H9 (cell line): ENCODE measurements around the gene TMTC2. TPM values are rescaled to one million over a fixed set of nuclear protein-coding genes. Genes with fewer than 3 reads are reported as not detected.

Source experiments
- DNase-seq: peaks from one replicate; pipeline ENCODE4 v3.0.0-alpha.2; 2017
- H2AFZ ChIP-seq: one replicate; pipeline ENCODE4 v1.6.1; 2013; ENCODE audit warnings: mild to moderate bottlenecking, low read length, control low read depth, moderate library complexity
- H2AK5ac ChIP-seq: 2 replicates; pipeline ENCODE4 v1.6.1; 2013; ENCODE audit warnings: low read length, control low read depth, mixed read lengths; ENCODE audit not compliant: insufficient read length
- H2BK120ac ChIP-seq: one replicate; pipeline ENCODE4 v1.6.1; 2013; ENCODE audit warnings: low read depth, mild to moderate bottlenecking, low read length, control low read depth, inconsistent platforms; ENCODE audit not compliant: poor library complexity, severe bottlenecking
- H2BK12ac ChIP-seq: 2 replicates; pipeline ENCODE4 v1.6.1; 2013; ENCODE audit warnings: low read length, control low read depth, mixed read lengths, low read depth; ENCODE audit not compliant: insufficient read length
- H2BK15ac ChIP-seq: 2 replicates; pipeline ENCODE4 v1.6.1; 2013; ENCODE audit warnings: low read depth, low read length, control low read depth
- H2BK20ac ChIP-seq: one replicate; pipeline ENCODE4 v1.6.1; 2013; ENCODE audit warnings: low read depth, mild to moderate bottlenecking, low read length, control low read depth, inconsistent platforms; ENCODE audit not compliant: poor library complexity, severe bottlenecking
- H2BK5ac ChIP-seq: 2 replicates; pipeline ENCODE4 v1.6.1; 2013; ENCODE audit warnings: low read length, control low read depth, mixed read lengths; ENCODE audit not compliant: insufficient read length
- H3K14ac ChIP-seq: 2 replicates; pipeline ENCODE4 v1.6.1; 2013; ENCODE audit warnings: low read length, control low read depth; ENCODE audit not compliant: insufficient read depth
- H3K18ac ChIP-seq: 2 replicates; pipeline ENCODE4 v1.6.1; 2013; ENCODE audit warnings: low read depth, mild to moderate bottlenecking, mixed read lengths, low read length, control low read depth; ENCODE audit not compliant: insufficient read length
- H3K23ac ChIP-seq: 2 replicates; pipeline ENCODE4 v1.6.1; 2013; ENCODE audit warnings: low read length, control low read depth, mixed read lengths, low read depth; ENCODE audit not compliant: insufficient read length
- H3K23me2 ChIP-seq: 2 replicates; pipeline ENCODE4 v1.6.1; 2013; ENCODE audit warnings: low read depth, mild to moderate bottlenecking, mixed read lengths, low read length, control low read depth; ENCODE audit not compliant: insufficient read length, poor library complexity, severe bottlenecking
- H3K27ac ChIP-seq: 2 replicates; pipeline ENCODE4 v1.5.1; 2013; ENCODE audit warnings: low read length, control low read depth, mixed read lengths, low read depth; ENCODE audit not compliant: insufficient read length
- H3K27me3 ChIP-seq: 2 replicates; pipeline ENCODE4 v1.6.1; 2013; ENCODE audit warnings: low read length, control low read depth, inconsistent platforms; ENCODE audit not compliant: insufficient read depth
- H3K4ac ChIP-seq: 2 replicates; pipeline ENCODE4 v1.6.1; 2013; ENCODE audit warnings: low read depth, mild to moderate bottlenecking, control low read depth, inconsistent platforms, low read length, moderate library complexity
- H3K4me1 ChIP-seq: 2 replicates; pipeline ENCODE4 v1.6.1; 2013; ENCODE audit warnings: low read length, control low read depth, inconsistent platforms; ENCODE audit not compliant: insufficient read depth
- H3K4me2 ChIP-seq: 2 replicates; pipeline ENCODE4 v1.6.1; 2013; ENCODE audit warnings: low read length, control low read depth, mixed read lengths; ENCODE audit not compliant: insufficient read length, insufficient read depth
- H3K56ac ChIP-seq: 2 replicates; pipeline ENCODE4 v1.6.1; 2013; ENCODE audit warnings: low read depth, mild to moderate bottlenecking, mixed read lengths, low read length, control low read depth; ENCODE audit not compliant: insufficient read length
- H3K79me1 ChIP-seq: 2 replicates; pipeline ENCODE4 v1.6.1; 2013; ENCODE audit warnings: low read depth, mild to moderate bottlenecking, moderate library complexity, low read length, control low read depth, inconsistent platforms; ENCODE audit not compliant: insufficient read depth, poor library complexity, severe bottlenecking
- H3K79me2 ChIP-seq: 2 replicates; pipeline ENCODE4 v1.6.1; 2013; ENCODE audit warnings: low read length, control low read depth, inconsistent platforms; ENCODE audit not compliant: insufficient read depth
- H3K9ac ChIP-seq: 2 replicates; pipeline ENCODE4 v1.6.1; 2013; ENCODE audit warnings: low read length, control low read depth, mixed read lengths; ENCODE audit not compliant: insufficient read length; ENCODE audit errors: extremely low read depth
- H3K9me3 ChIP-seq: one replicate; pipeline ENCODE4 v1.6.1; 2013; ENCODE audit warnings: low read depth, low read length, inconsistent platforms; ENCODE audit not compliant: control insufficient read depth
- H3T11ph ChIP-seq: one replicate; pipeline ENCODE4 v1.6.1; 2013; ENCODE audit warnings: mild to moderate bottlenecking, low read length, control low read depth, inconsistent platforms
- H4K20me1 ChIP-seq: one replicate; pipeline ENCODE4 v1.6.1; 2013; ENCODE audit not compliant: control insufficient read depth, insufficient read length, insufficient read depth
- H4K5ac ChIP-seq: 2 replicates; pipeline ENCODE4 v1.6.1; 2013; ENCODE audit warnings: low read depth, mild to moderate bottlenecking, mixed read lengths, low read length, control low read depth; ENCODE audit not compliant: insufficient read length
- H4K8ac ChIP-seq: replicated peaks from 2 replicates; pipeline ENCODE4 v1.6.1; 2013; ENCODE audit warnings: low read length, control low read depth, mixed read lengths, low read depth; ENCODE audit not compliant: insufficient read length
- H4K91ac ChIP-seq: 2 replicates; pipeline ENCODE4 v1.6.1; 2013; ENCODE audit warnings: low read depth, mild to moderate bottlenecking, moderate library complexity, mixed read lengths, low read length, control low read depth; ENCODE audit not compliant: insufficient read length
- H3K27ac Mint-ChIP-seq, 3 experiments: 2 replicates in 2 of 3; 3 replicates in 1 of 3; pipeline ENCODE4 v1.8.0; 2020 to 2021; ENCODE audit warnings: mixed read lengths in 3 of 3, mild to moderate bottlenecking in 1 of 3, moderate library complexity in 1 of 3
- H3K27me3 Mint-ChIP-seq: 2 replicates; pipeline ENCODE4 v1.8.0; 2021; ENCODE audit warnings: low read depth, mild to moderate bottlenecking, moderate library complexity, mixed read lengths
- H3K36me3 Mint-ChIP-seq, 3 experiments: 2 replicates in 2 of 3; 3 replicates in 1 of 3; pipeline ENCODE4 v1.8.0; 2020 to 2021; ENCODE audit warnings: low read depth in 3 of 3, mixed read lengths in 3 of 3; ENCODE audit not compliant: insufficient read depth in 1 of 3
- H3K4me1 Mint-ChIP-seq, 2 experiments: 2 replicates each; pipeline ENCODE4 v1.8.0; 2020; ENCODE audit warnings: mixed read lengths in 2 of 2
- H3K4me3 Mint-ChIP-seq, 2 experiments: 2 replicates in 1 of 2; 3 replicates in 1 of 2; pipeline ENCODE4 v1.8.0; 2020 to 2021; ENCODE audit warnings: mild to moderate bottlenecking in 2 of 2, mixed read lengths in 2 of 2, moderate library complexity in 1 of 2
- H3K9me3 Mint-ChIP-seq, 2 experiments: 2 replicates in 1 of 2; 3 replicates in 1 of 2; pipeline ENCODE4 v1.8.0; 2020; ENCODE audit warnings: mild to moderate bottlenecking in 2 of 2, mixed read lengths in 2 of 2, moderate library complexity in 1 of 2
- total RNA-seq: library from RNA; stranded (reverse); gene quantifications from 2 replicates; pipeline ENCODE4 v1.2.1, GENCODE V29; 2021
- TF ChIP-seq, protein P1 (sequence below): fragments of 200-600 bp; sonication (generic); conservative IDR thresholded peaks from 3 replicates; pipeline ENCODE4 v1.8.0; 2021; ENCODE audit warnings: antibody characterized with exemption, mild to moderate bottlenecking

Gene TMTC2
- total RNA-seq, 1 experiment from 2014 or later: 3.1 TPM

DNA sequence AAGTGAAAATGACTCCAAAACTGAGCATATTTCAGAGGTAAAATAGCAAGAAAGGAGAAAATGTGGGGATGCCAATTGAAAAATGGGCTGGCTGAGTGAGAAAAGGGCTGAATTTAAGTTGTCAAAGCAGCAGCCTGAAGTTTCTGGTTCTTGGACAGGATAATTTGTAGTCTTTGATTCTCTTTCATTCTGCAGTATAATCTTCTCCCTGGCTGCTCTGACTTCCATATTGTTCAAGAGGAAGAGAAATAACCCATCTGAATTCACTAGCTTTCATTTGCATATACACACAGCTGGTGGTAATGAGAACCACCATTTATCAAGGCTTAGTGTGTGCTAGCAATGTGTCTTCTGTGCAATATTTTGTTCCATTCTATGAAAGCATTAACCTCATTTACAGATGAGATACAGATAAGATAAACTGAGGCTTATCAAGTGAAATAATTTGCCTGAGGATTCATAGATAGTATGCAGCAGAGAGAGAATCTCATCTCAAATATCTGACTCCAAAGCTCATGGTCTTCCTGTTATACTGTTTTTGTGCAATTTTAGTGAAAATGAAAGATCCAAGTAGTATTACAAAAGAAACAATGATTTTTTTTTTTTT, 184.2 kb downstream of the TMTC2 start:
- H4K5ac ChIP-seq: no peak overlapping the region
- no peaks in the 10 kb centered on the region for H4K20me1 ChIP-seq
- Mint-ChIP-seq H3K4me1 (peaks cover 17 to 26% of the 10 kb centered on the region in 2 experiments), H3K4me3 (no peak overlapping the region), H3K9me3 (no peaks in the 10 kb centered on the region; a peak in 1 of 5 replicates), H3K36me3 (no peaks in the 10 kb centered on the region), H3K27ac (peak overlapping the region in 1 of 3 experiments; percentile 46; a peak in 1 of 7 replicates), H3K27me3 (no peaks in the 10 kb centered on the region)
- H3K14ac ChIP-seq: no peak overlapping the region
- no peaks in the 10 kb centered on the region for H3K23me2 ChIP-seq
- no peak overlapping the region for H3K4ac ChIP-seq
- no peak overlapping the region for H3T11ph ChIP-seq
- H3K18ac ChIP-seq: no peak overlapping the region
- no peak overlapping the region for H2BK20ac ChIP-seq
- H2BK120ac ChIP-seq: no peak overlapping the region
- no peaks in the 10 kb centered on the region for H3K79me2 ChIP-seq
- TF ChIP-seq, protein P1, sequence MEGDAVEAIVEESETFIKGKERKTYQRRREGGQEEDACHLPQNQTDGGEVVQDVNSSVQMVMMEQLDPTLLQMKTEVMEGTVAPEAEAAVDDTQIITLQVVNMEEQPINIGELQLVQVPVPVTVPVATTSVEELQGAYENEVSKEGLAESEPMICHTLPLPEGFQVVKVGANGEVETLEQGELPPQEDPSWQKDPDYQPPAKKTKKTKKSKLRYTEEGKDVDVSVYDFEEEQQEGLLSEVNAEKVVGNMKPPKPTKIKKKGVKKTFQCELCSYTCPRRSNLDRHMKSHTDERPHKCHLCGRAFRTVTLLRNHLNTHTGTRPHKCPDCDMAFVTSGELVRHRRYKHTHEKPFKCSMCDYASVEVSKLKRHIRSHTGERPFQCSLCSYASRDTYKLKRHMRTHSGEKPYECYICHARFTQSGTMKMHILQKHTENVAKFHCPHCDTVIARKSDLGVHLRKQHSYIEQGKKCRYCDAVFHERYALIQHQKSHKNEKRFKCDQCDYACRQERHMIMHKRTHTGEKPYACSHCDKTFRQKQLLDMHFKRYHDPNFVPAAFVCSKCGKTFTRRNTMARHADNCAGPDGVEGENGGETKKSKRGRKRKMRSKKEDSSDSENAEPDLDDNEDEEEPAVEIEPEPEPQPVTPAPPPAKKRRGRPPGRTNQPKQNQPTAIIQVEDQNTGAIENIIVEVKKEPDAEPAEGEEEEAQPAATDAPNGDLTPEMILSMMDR: no peak
- H2BK5ac ChIP-seq: no peak overlapping the region
- H2BK15ac ChIP-seq: no peak overlapping the region
- H4K91ac ChIP-seq: no peak overlapping the region
- no peak overlapping the region for H3K9ac ChIP-seq
- H3K23ac ChIP-seq: no peak overlapping the region
- no peak overlapping the region for H3K27ac ChIP-seq
- H3K9me3 ChIP-seq: no peaks in the 10 kb centered on the region
- H3K27me3 ChIP-seq: no peaks in the 10 kb centered on the region
- no peak overlapping the region for H3K56ac ChIP-seq
- H2BK12ac ChIP-seq: no peak overlapping the region
- H2AFZ ChIP-seq: no peak overlapping the region
- no peak overlapping the region for H3K4me2 ChIP-seq
- H2AK5ac ChIP-seq: no peak overlapping the region
- H4K8ac ChIP-seq: no peak overlapping the region
- no peaks in the 10 kb centered on the region for H3K4me1 ChIP-seq
- DNase-seq: no peak
- no peaks in the 10 kb centered on the region for H3K79me1 ChIP-seq
